Stomach (tissue), 4 donors: Measurements from ENCODE around the gene DFFB.

ENCODE experiments used
- CTCF ChIP-seq, 7 experiments: fragments of 450-650 bp in 4 of 7; fragments of 200-600 bp in 3 of 7; sonication (generic) in 3 of 7; IDR thresholded peaks; one replicate each; pipeline ENCODE4 v1.5.1; 2016 to 2019; ENCODE audit warnings: antibody characterized with exemption in 7 of 7, control low read depth in 2 of 7, mild to moderate bottlenecking in 1 of 7
- EP300 ChIP-seq: sonication (generic); formaldehyde crosslinking; IDR thresholded peaks from one replicate; pipeline ENCODE4 v1.6.1; 2017; ENCODE audit warnings: antibody characterized with exemption
- POLR2A ChIP-seq, 4 donors: fragments of 450-650 bp; IDR thresholded peaks; one replicate each; pipeline ENCODE4 v1.6.1; 2016; ENCODE audit warnings: antibody characterized with exemption in 4 of 4, control low read depth in 2 of 4, mild to moderate bottlenecking in 1 of 4, moderate library complexity in 1 of 4
- POLR2AphosphoS5 ChIP-seq, 3 donors: sonication (generic); formaldehyde crosslinking; IDR thresholded peaks; one replicate each; pipeline ENCODE4 v1.6.1; 2016; ENCODE audit warnings: antibody characterized with exemption in 3 of 3

- no peak for TF ChIP-seq CTCF (IDR thresholded peaks at IDR 0.05)
- no peak for TF ChIP-seq POLR2A (IDR thresholded peaks at IDR 0.05)
- no peak for TF ChIP-seq POLR2AphosphoS5 (IDR thresholded peaks at IDR 0.05)
- TF ChIP-seq EP300 = no peak
Measured at GRCh38 chr1:3865606-3866160, 8.4 kb downstream of the DFFB start.
